Loucy (cell line): ENCODE data around the gene UQCR10.

Source experiments
- H2AFZ ChIP-seq: fragments of 200-600 bp; sonication (generic); 2 replicates; pipeline ENCODE4 v1.6.0; 2016; ENCODE audit warnings: antibody characterized with exemption, mild to moderate bottlenecking, low read length, moderate library complexity
- H3F3A ChIP-seq: fragments of 200-600 bp; 2 replicates; pipeline ENCODE4 v1.6.0; 2016; ENCODE audit warnings: antibody characterized with exemption, low read depth, mild to moderate bottlenecking
- H3K27me3 ChIP-seq: fragments of 200-600 bp; sonication (generic); 2 replicates; pipeline ENCODE4 v1.6.1; 2014; ENCODE audit warnings: low read length, mild to moderate bottlenecking; ENCODE audit not compliant: insufficient read depth, poor library complexity, severe bottlenecking
- H3K36me3 ChIP-seq: fragments of 200-600 bp; sonication (generic); 2 replicates; pipeline ENCODE4 v1.6.1; 2016; ENCODE audit warnings: low read length; ENCODE audit not compliant: insufficient read depth
- H3K4me1 ChIP-seq: fragments of 200-600 bp; sonication (generic); 2 replicates; pipeline ENCODE4 v1.5.1; 2014; ENCODE audit warnings: low read length, mild to moderate bottlenecking; ENCODE audit not compliant: insufficient read depth, poor library complexity, severe bottlenecking
- H3K4me2 ChIP-seq: fragments of 200-600 bp; sonication (generic); 2 replicates; pipeline ENCODE4 v1.6.0; 2014; ENCODE audit warnings: antibody characterized with exemption, low read length, low read depth, mild to moderate bottlenecking; ENCODE audit not compliant: poor library complexity, severe bottlenecking
- H3K4me3 ChIP-seq: fragments of 200-600 bp; sonication (generic); 2 replicates; pipeline ENCODE4 v1.5.1; 2014; ENCODE audit warnings: low read length, mild to moderate bottlenecking, mixed read lengths; ENCODE audit not compliant: poor library complexity, severe bottlenecking
- H3K79me2 ChIP-seq: fragments of 200-600 bp; sonication (generic); 2 replicates; pipeline ENCODE4 v1.6.1; 2014; ENCODE audit warnings: low read length; ENCODE audit not compliant: insufficient read depth
- H3K9ac ChIP-seq: fragments of 200-600 bp; sonication (generic); 2 replicates; pipeline ENCODE4 v1.6.0; 2014; ENCODE audit warnings: mild to moderate bottlenecking, low read depth, low read length, moderate library complexity; ENCODE audit not compliant: poor library complexity, severe bottlenecking
- H3K9me2 ChIP-seq: fragments of 200-600 bp; sonication (generic); replicated peaks from 2 replicates; pipeline ENCODE4 v1.6.1; 2016; ENCODE audit warnings: low read depth, low read length, mixed read lengths
- H3K9me3 ChIP-seq: fragments of 200-600 bp; sonication (generic); 2 replicates; pipeline ENCODE4 v1.6.1; 2014; ENCODE audit warnings: mild to moderate bottlenecking, antibody characterized with exemption, low read length, low read depth; ENCODE audit not compliant: insufficient read depth
- H4K20me1 ChIP-seq: fragments of 200-600 bp; sonication (generic); 2 replicates; pipeline ENCODE4 v1.6.0; 2014; ENCODE audit warnings: antibody characterized with exemption, low read length, mild to moderate bottlenecking; ENCODE audit not compliant: insufficient read depth, poor library complexity, severe bottlenecking
- EZH2phosphoT487 ChIP-seq: fragments of 200-600 bp; IDR thresholded peaks from 2 replicates; pipeline ENCODE4 v1.6.1; 2018; ENCODE audit warnings: antibody characterized with exemption, mild to moderate bottlenecking, moderate library complexity, borderline replicate concordance
- TF ChIP-seq, protein P1 (sequence below): fragments of 200-600 bp; sonication (generic); conservative IDR thresholded peaks from 2 replicates; pipeline ENCODE4 v1.5.1; 2014; ENCODE audit warnings: mild to moderate bottlenecking, antibody characterized with exemption, low read length

The UQCR10 gene

DNA sequence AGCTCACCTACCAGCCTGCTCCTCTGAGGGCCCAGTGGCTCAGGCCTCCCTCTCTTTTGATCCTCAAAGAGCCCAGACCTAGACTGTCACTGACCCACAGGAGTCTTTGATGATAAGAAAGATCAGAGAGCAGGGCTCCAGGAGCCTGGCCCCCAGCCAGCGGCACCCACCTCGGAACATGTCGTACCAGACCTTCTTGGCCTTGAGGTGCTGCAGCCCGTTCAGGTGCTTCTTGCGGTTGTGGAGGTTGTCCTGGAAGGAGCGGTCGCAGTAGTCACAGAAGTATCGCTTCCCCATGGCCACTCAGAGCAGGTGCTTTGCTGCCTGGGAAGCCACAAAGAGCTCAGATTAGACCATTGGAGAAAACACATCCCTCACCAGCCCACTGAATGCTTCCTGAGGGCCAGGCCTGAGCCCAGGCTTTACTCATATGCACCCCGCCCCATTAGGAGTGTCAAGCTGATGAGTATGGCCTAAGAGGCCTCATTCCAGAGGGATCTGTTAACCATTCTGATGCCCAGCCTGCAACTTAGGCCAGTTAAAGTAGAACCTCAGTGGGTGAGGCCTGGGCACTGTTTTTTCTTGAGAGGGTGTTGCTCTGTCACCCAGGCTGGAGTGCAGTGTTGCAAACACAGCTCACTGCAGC lies 18.8 kb upstream of the UQCR10 start:
- TF ChIP-seq EZH2phosphoT487, result no peak
- TF ChIP-seq, protein P1, sequence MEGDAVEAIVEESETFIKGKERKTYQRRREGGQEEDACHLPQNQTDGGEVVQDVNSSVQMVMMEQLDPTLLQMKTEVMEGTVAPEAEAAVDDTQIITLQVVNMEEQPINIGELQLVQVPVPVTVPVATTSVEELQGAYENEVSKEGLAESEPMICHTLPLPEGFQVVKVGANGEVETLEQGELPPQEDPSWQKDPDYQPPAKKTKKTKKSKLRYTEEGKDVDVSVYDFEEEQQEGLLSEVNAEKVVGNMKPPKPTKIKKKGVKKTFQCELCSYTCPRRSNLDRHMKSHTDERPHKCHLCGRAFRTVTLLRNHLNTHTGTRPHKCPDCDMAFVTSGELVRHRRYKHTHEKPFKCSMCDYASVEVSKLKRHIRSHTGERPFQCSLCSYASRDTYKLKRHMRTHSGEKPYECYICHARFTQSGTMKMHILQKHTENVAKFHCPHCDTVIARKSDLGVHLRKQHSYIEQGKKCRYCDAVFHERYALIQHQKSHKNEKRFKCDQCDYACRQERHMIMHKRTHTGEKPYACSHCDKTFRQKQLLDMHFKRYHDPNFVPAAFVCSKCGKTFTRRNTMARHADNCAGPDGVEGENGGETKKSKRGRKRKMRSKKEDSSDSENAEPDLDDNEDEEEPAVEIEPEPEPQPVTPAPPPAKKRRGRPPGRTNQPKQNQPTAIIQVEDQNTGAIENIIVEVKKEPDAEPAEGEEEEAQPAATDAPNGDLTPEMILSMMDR, result no peak
- Histone ChIP-seq H4K20me1 (no peaks in the 10 kb centered on the region), H3K4me3 (no peak overlapping the region), H3F3A (no peaks in the 10 kb centered on the region), H3K9me3 (no peaks in the 10 kb centered on the region), H3K9me2 (no peaks in the 10 kb centered on the region), H2AFZ (no peak overlapping the region), H3K9ac (no peak overlapping the region), H3K36me3 (no peaks in the 10 kb centered on the region; the same call in 1 of the 2 replicates), H3K27me3 (no peaks in the 10 kb centered on the region), H3K4me1 (no peaks in the 10 kb centered on the region), H3K79me2 (no peaks in the 10 kb centered on the region), H3K4me2 (no peak overlapping the region)

DNA sequence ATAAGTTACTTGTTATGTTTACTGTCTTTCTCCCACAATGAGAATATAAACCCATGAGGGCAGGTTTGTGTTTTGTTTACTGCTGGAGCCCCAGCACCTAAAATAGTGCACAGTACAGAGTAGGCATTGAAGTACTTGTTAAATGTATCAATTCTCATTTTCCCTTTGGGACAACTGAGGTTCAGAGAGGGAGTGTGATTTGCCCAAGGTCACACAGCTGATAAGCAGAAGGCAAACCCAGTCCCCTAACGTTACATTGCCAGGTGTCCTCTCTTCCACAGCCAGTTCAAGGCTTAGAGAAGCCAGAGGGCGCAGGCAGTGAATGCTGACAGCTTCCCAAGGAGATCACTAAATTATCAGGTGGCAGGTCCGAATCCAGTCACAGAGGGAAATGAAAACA lies 17.1 kb upstream of the UQCR10 start:
- Histone ChIP-seq H3K9me2 (no peaks in the 10 kb centered on the region), H3K27me3 (no peaks in the 10 kb centered on the region)

DNA sequence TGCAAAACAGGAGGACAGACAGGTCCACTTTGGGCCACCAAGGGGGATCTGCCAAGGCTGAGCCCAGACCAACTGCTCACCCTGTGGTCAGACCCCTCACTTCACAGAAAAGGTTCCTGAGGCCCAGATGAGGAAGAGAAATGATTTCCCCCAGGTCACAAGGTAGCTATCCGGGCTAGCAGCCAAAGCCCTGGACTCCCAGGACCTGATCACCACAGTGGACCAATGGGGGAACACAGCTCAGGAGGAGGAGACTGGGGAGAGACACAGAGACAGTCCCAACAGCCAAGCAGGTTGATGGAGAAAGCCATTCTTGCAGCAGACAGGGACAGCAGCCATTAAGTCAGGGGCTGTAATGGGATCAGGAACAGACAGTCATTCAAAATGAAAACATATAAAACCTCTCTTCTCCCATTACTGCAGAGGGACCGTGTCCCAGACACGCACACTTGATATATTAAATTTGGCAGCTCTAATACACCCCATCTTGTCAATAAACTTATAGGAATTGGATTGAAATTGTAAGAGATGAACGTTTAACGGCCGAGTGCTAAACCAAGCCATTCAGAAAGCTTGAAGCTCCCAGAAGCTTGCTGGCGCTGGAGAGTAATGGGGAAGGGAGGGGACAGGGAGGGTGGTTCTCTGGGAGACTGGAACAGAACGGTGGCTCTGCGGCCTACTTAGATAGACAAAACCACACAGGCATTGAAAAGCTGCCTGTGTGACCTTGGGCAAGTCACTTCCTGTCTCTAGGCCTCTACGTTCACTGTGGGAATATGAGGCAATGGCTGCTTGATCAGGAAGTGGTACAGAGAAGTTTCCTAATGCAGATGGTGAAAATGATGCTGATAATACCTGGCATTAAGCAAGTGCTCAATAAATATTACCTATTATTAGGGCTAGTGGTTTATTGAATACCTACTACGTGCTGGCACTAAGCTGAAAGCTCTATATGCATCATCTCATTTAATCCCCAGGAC lies 16.3 kb upstream of the UQCR10 start:
- Histone ChIP-seq H3K9me3 (no peaks in the 10 kb centered on the region), H3K9ac (no peak overlapping the region), H3K36me3 (no peaks in the 10 kb centered on the region; the same call in 1 of the 2 replicates), H3K27me3 (no peaks in the 10 kb centered on the region), H3K79me2 (no peaks in the 10 kb centered on the region), H2AFZ (no peak overlapping the region), H3F3A (no peaks in the 10 kb centered on the region), H3K4me3 (no peak overlapping the region), H3K4me2 (no peak overlapping the region), H3K9me2 (no peaks in the 10 kb centered on the region), H3K4me1 (no peaks in the 10 kb centered on the region), H4K20me1 (no peaks in the 10 kb centered on the region)
- no peak for TF ChIP-seq EZH2phosphoT487
- TF ChIP-seq, protein P1, result no peak

More for the DNA sequence above, 17.1 kb upstream of the UQCR10 start:
- TF ChIP-seq EZH2phosphoT487, result no peak
- TF ChIP-seq, protein P1, result no peak
- Histone ChIP-seq H3K4me1 (no peaks in the 10 kb centered on the region), H3K4me3 (no peak overlapping the region), H3F3A (no peaks in the 10 kb centered on the region), H3K4me2 (no peak overlapping the region), H3K9me3 (no peaks in the 10 kb centered on the region), H3K9ac (no peak overlapping the region), H2AFZ (no peak overlapping the region), H4K20me1 (no peaks in the 10 kb centered on the region), H3K36me3 (no peaks in the 10 kb centered on the region; the same call in 1 of the 2 replicates), H3K79me2 (no peaks in the 10 kb centered on the region)
